HG03108 (cell line): ENCODE measurements around the gene ATOSB.
"Not testable (repeated sequence)": the region's sequence is repeated elsewhere in the genome, so short reads cannot be mapped to it uniquely, and the experiment has no call there.

Experiments
- ATAC-seq: cut with Tn5 transposase; IDR thresholded peaks from one replicate; pipeline ENCODE4 v1.9.1; 2021; ENCODE audit warnings: moderate library complexity; ENCODE audit not compliant: unreplicated experiment

Gene ATOSB

GRCh38 chr9:35115680-35116538, at the start of gene ATOSB:
ATOSB (minus strand) TSS chr9:35115862; CDS start chr9:35108274, 7,588 bp downstream.
- ATAC-seq = peak; percentile 42

GRCh38 chr9:35164711-35165110, 49.0 kb upstream of the ATOSB start:
- ATAC-seq = no peak

GRCh38 chr9:35163413-35163812, 47.8 kb upstream of the ATOSB start:
- ATAC-seq = no peak

- ATAC-seq = no peak
These were observed 47.1 kb upstream of the ATOSB start for GRCh38 chr9:35162605-35163315.

GRCh38 chr9:35161713-35162604, 46.3 kb upstream of the ATOSB start, which contains the start of gene UNC13B:
UNC13B (plus strand) TSS chr9:35162009; CDS start chr9:35162284, 275 bp downstream.
- ATAC-seq = peak; percentile 61

GRCh38 chr9:35158501-35159280, 43.0 kb upstream of the ATOSB start:
- no peak for ATAC-seq

GRCh38 chr9:35157836-35158235, 42.2 kb upstream of the ATOSB start:
- not testable (repeated sequence) for ATAC-seq

GRCh38 chr9:35156781-35157180, 41.1 kb upstream of the ATOSB start:
- ATAC-seq = no peak

GRCh38 chr9:35152926-35153325, 37.3 kb upstream of the ATOSB start:
- ATAC-seq = no peak

GRCh38 chr9:35147941-35148563, 32.4 kb upstream of the ATOSB start:
- ATAC-seq = not testable (repeated sequence)

GRCh38 chr9:35142037-35142436, 26.4 kb upstream of the ATOSB start:
- no peak for ATAC-seq

GRCh38 chr9:35140093-35140492, 24.4 kb upstream of the ATOSB start:
- no peak for ATAC-seq

- no peak for ATAC-seq
These were observed 21.2 kb upstream of the ATOSB start for GRCh38 chr9:35136866-35137265.

GRCh38 chr9:35135988-35136387, 20.3 kb upstream of the ATOSB start:
- no peak for ATAC-seq

GRCh38 chr9:35134920-35135319, 19.3 kb upstream of the ATOSB start:
- no peak for ATAC-seq

GRCh38 chr9:35116898-35117551, 1.4 kb upstream of the ATOSB start:
- ATAC-seq = peak; percentile 42

GRCh38 chr9:35116539-35116897, 856 bp upstream of the ATOSB start:
- ATAC-seq = no peak

GRCh38 chr9:35114840-35115628, 628 bp downstream of the ATOSB start:
- ATAC-seq = no peak
